ENCODE measurements around the gene WBP1. TPM values are rescaled to one million over a fixed set of nuclear protein-coding genes. Genes with fewer than 3 reads are reported as not detected.

Gene WBP1
- 85.4 TPM for polyA plus RNA-seq (2013, experiment 1 of 2)
- polyA plus RNA-seq (2013, experiment 2 of 2): 71.8 TPM

GRCh38 chr2:74458132-74458937, at the start of gene WBP1:
TSS of gene WBP1 (plus strand) at chr2:74458438. CDS start at chr2:74458603, 165 bp downstream.
- peak within 1 kb of the TSS; percentile 97 for H3K4me3 ChIP-seq (ENCODE audit: extremely low read depth, insufficient read depth, low read length, poor library complexity, severe bottlenecking)
- H3K4me1 ChIP-seq (ENCODE audit: control insufficient read depth, insufficient read depth, low read length, poor library complexity, severe bottlenecking): peaks cover 17% of the 10 kb centered on the region
- H3K36me3 ChIP-seq (ENCODE audit: control insufficient read depth, insufficient read depth, low read length): peaks cover 32% of the 10 kb centered on the region
- H3K27ac ChIP-seq (ENCODE audit: low read depth, low read length, severe bottlenecking): peak within 1 kb of the TSS; percentile 94
- H3K9me3 ChIP-seq (ENCODE audit: control insufficient read depth, low read length): no peaks in the 10 kb centered on the region
- 0 to 1% methylated on average over 12 to 18 of the region's 38 CpGs for WGBS, 2 experiments (ENCODE audit: insufficient coverage in 2 of 2)

- WGBS, 2 experiments (ENCODE audit: insufficient coverage in 2 of 2): 90 to 95% methylated on average over 8 of the region's 8 CpGs
Observed at GRCh38 chr2:74413001-74413698, 45.1 kb upstream of the WBP1 start.

GRCh38 chr2:74414441-74414840, 43.8 kb upstream of the WBP1 start:
- no peak overlapping the region for H3K4me3 ChIP-seq (ENCODE audit: extremely low read depth, insufficient read depth, low read length, poor library complexity, severe bottlenecking)
- H3K9me3 ChIP-seq (ENCODE audit: control insufficient read depth, low read length): no peaks in the 10 kb centered on the region
- H3K27ac ChIP-seq (ENCODE audit: low read depth, low read length, severe bottlenecking): no peak overlapping the region
- no peaks in the 10 kb centered on the region for H3K4me1 ChIP-seq (ENCODE audit: control insufficient read depth, insufficient read depth, low read length, poor library complexity, severe bottlenecking)
- no peaks in the 10 kb centered on the region for H3K36me3 ChIP-seq (ENCODE audit: control insufficient read depth, insufficient read depth, low read length)
- WGBS, 2 experiments (ENCODE audit: insufficient coverage in 2 of 2): 91 to 92% methylated on average over 18 to 19 of the region's 19 CpGs

More at GRCh38 chr2:74413001-74413698, 45.1 kb upstream of the WBP1 start:
- H3K36me3 ChIP-seq (ENCODE audit: control insufficient read depth, insufficient read depth, low read length): no peaks in the 10 kb centered on the region
- H3K4me3 ChIP-seq (ENCODE audit: extremely low read depth, insufficient read depth, low read length, poor library complexity, severe bottlenecking): no peak overlapping the region
- H3K27ac ChIP-seq (ENCODE audit: low read depth, low read length, severe bottlenecking): no peak overlapping the region
- no peaks in the 10 kb centered on the region for H3K9me3 ChIP-seq (ENCODE audit: control insufficient read depth, low read length)
- no peaks in the 10 kb centered on the region for H3K4me1 ChIP-seq (ENCODE audit: control insufficient read depth, insufficient read depth, low read length, poor library complexity, severe bottlenecking)

GRCh38 chr2:74414881-74415761, 43.1 kb upstream of the WBP1 start:
- WGBS, 2 experiments (ENCODE audit: insufficient coverage in 2 of 2): 86 to 90% methylated on average over 53 to 64 of the region's 66 CpGs
- no peak overlapping the region for H3K27ac ChIP-seq (ENCODE audit: low read depth, low read length, severe bottlenecking)
- no peaks in the 10 kb centered on the region for H3K36me3 ChIP-seq (ENCODE audit: control insufficient read depth, insufficient read depth, low read length)

GRCh38 chr2:74415762-74416395, 42.4 kb upstream of the WBP1 start:
- Histone ChIP-seq H3K36me3 (ENCODE audit: control insufficient read depth, insufficient read depth, low read length) (no peaks in the 10 kb centered on the region), H3K4me1 (ENCODE audit: control insufficient read depth, insufficient read depth, low read length, poor library complexity, severe bottlenecking) (no peaks in the 10 kb centered on the region), H3K27ac (ENCODE audit: low read depth, low read length, severe bottlenecking) (no peak overlapping the region), H3K9me3 (ENCODE audit: control insufficient read depth, low read length) (no peaks in the 10 kb centered on the region), H3K4me3 (ENCODE audit: extremely low read depth, insufficient read depth, low read length, poor library complexity, severe bottlenecking) (no peak overlapping the region)
- 89 to 90% methylated on average over 34 of the region's 35 CpGs for WGBS, 2 experiments (ENCODE audit: insufficient coverage in 2 of 2)

More at GRCh38 chr2:74414881-74415761, 43.1 kb upstream of the WBP1 start:
- Histone ChIP-seq H3K4me1 (ENCODE audit: control insufficient read depth, insufficient read depth, low read length, poor library complexity, severe bottlenecking) (no peaks in the 10 kb centered on the region), H3K4me3 (ENCODE audit: extremely low read depth, insufficient read depth, low read length, poor library complexity, severe bottlenecking) (no peak overlapping the region), H3K9me3 (ENCODE audit: control insufficient read depth, low read length) (no peaks in the 10 kb centered on the region)

- WGBS, 2 experiments (ENCODE audit: insufficient coverage in 2 of 2): 67 to 73% methylated on average over 1 to 3 of the region's 3 CpGs
- no peaks in the 10 kb centered on the region for H3K9me3 ChIP-seq (ENCODE audit: control insufficient read depth, low read length)
- no peaks in the 10 kb centered on the region for H3K4me1 ChIP-seq (ENCODE audit: control insufficient read depth, insufficient read depth, low read length, poor library complexity, severe bottlenecking)
- no peak overlapping the region for H3K4me3 ChIP-seq (ENCODE audit: extremely low read depth, insufficient read depth, low read length, poor library complexity, severe bottlenecking)
- no peaks in the 10 kb centered on the region for H3K36me3 ChIP-seq (ENCODE audit: control insufficient read depth, insufficient read depth, low read length)
- no peak overlapping the region for H3K27ac ChIP-seq (ENCODE audit: low read depth, low read length, severe bottlenecking)
Observed at GRCh38 chr2:74416778-74417177, 41.5 kb upstream of the WBP1 start.

GRCh38 chr2:74417197-74417596, 41.0 kb upstream of the WBP1 start:
- WGBS, 2 experiments (ENCODE audit: insufficient coverage in 2 of 2): 90% methylated on average over 2 of the region's 3 CpGs; no CpG with 5 or more reads in 1 of the 2 experiments
- no peaks in the 10 kb centered on the region for H3K9me3 ChIP-seq (ENCODE audit: control insufficient read depth, low read length)
- H3K4me3 ChIP-seq (ENCODE audit: extremely low read depth, insufficient read depth, low read length, poor library complexity, severe bottlenecking): no peak overlapping the region
- H3K27ac ChIP-seq (ENCODE audit: low read depth, low read length, severe bottlenecking): no peak overlapping the region
- H3K36me3 ChIP-seq (ENCODE audit: control insufficient read depth, insufficient read depth, low read length): no peaks in the 10 kb centered on the region
- H3K4me1 ChIP-seq (ENCODE audit: control insufficient read depth, insufficient read depth, low read length, poor library complexity, severe bottlenecking): peaks cover under 1% of the 10 kb centered on the region

GRCh38 chr2:74417763-74418162, 40.5 kb upstream of the WBP1 start:
- Histone ChIP-seq H3K27ac (ENCODE audit: low read depth, low read length, severe bottlenecking) (no peak overlapping the region), H3K4me3 (ENCODE audit: extremely low read depth, insufficient read depth, low read length, poor library complexity, severe bottlenecking) (no peak overlapping the region), H3K4me1 (ENCODE audit: control insufficient read depth, insufficient read depth, low read length, poor library complexity, severe bottlenecking) (peaks cover 2% of the 10 kb centered on the region), H3K9me3 (ENCODE audit: control insufficient read depth, low read length) (no peaks in the 10 kb centered on the region), H3K36me3 (ENCODE audit: control insufficient read depth, insufficient read depth, low read length) (no peaks in the 10 kb centered on the region)
- WGBS, 2 experiments (ENCODE audit: insufficient coverage in 2 of 2): 84 to 89% methylated on average over 1 to 4 of the region's 6 CpGs

GRCh38 chr2:74418312-74418711, 39.9 kb upstream of the WBP1 start:
- WGBS, 2 experiments (ENCODE audit: insufficient coverage in 2 of 2): 96 to 98% methylated on average over 23 to 26 of the region's 27 CpGs
- Histone ChIP-seq H3K27ac (ENCODE audit: low read depth, low read length, severe bottlenecking) (no peak overlapping the region), H3K9me3 (ENCODE audit: control insufficient read depth, low read length) (no peaks in the 10 kb centered on the region), H3K36me3 (ENCODE audit: control insufficient read depth, insufficient read depth, low read length) (no peaks in the 10 kb centered on the region), H3K4me1 (ENCODE audit: control insufficient read depth, insufficient read depth, low read length, poor library complexity, severe bottlenecking) (peaks cover 2% of the 10 kb centered on the region), H3K4me3 (ENCODE audit: extremely low read depth, insufficient read depth, low read length, poor library complexity, severe bottlenecking) (no peak overlapping the region)

- H3K9me3 ChIP-seq (ENCODE audit: control insufficient read depth, low read length): no peaks in the 10 kb centered on the region
- H3K4me3 ChIP-seq (ENCODE audit: extremely low read depth, insufficient read depth, low read length, poor library complexity, severe bottlenecking): no peak overlapping the region
- WGBS, 2 experiments (ENCODE audit: insufficient coverage in 2 of 2): no CpG with 5 or more reads among the region's 1 CpG
- H3K27ac ChIP-seq (ENCODE audit: low read depth, low read length, severe bottlenecking): no peak overlapping the region
- H3K36me3 ChIP-seq (ENCODE audit: control insufficient read depth, insufficient read depth, low read length): no peaks in the 10 kb centered on the region
- peaks cover 2% of the 10 kb centered on the region for H3K4me1 ChIP-seq (ENCODE audit: control insufficient read depth, insufficient read depth, low read length, poor library complexity, severe bottlenecking)
Observed at GRCh38 chr2:74419345-74419744, 38.9 kb upstream of the WBP1 start.

Measured in mesodermal cell (in vitro differentiated cells).